HG03066 (cell line): ENCODE measurements around the gene NDFIP2.

ENCODE experiments used
- ATAC-seq: cut with Tn5 transposase; IDR thresholded peaks from one replicate; pipeline ENCODE4 v1.9.1; 2021; ENCODE audit warnings: low read depth; ENCODE audit not compliant: unreplicated experiment

Gene NDFIP2

DNA sequence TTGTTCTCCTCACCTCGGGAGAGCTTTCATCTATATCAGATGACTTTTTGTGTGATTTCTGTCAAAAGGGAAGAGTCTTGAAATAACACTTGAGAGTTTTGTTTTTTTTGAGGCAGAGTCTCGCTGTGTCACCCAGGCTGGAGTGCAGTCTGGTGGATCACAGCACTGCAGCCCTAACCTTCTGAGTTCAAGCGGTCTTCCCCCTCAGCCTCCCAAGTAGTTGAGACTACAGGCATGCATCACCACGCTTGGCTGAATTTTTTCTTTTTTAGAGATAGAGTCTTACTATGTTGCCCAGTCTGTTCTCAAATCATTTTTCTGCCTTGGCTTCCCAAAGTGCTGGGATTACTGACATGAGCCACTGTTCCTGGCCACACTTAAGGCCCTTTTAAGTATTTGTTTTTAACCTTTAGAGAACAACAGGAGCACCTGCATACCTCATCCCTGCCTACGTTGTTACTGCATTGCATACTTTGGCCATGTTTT, 11.4 kb downstream of the NDFIP2 start:
- no peak for ATAC-seq

DNA sequence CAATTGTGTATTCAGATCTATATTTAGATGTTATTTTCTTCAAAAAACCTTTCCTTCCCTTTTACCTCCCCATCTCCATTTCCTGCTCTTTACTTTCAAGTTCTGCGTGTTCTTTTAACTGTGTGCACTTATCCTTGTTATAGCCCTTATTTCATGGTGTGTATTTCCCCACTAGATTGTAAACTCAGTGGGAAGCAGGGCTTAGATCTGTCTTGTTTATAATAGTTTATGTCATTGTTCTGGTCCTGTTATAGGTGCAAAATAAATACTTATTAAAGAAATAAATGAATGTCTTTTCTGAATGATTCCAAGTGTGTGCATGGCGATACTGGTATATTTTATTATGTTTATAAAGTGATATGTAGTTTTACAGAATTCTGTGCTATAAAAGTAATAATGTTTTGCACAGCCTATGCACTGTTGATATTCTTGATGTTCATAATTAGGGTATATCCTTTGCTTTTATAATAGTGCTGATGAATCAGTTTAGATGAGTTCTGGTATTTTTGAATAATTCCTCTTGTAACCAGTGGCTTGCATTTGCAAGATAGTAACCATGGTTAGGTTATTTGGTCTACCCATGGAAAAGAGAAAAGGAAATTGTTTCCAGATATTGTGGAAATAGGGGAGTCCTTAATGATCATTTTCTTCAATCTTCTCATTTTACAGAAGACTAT, 12.1 kb downstream of the NDFIP2 start:
- no peak for ATAC-seq

DNA sequence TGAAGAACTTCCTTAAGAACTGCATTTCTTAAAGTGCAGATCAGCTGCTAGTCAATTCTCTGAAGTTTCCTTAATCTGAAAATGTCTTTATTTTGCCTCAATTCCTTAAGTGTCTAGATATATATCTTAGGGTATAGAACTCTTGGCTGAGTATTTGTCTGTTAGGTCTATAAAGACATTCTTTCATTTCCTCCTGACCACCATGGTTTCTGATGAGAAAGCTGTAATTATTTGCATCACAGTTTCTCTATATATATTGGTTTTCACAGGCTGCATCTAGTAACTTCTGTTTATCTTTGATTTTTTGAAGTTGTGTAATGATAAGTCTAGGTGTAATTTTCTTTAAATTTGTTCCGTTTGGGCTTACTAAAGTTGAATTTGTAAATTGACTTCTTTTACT, 15.2 kb downstream of the NDFIP2 start:
- ATAC-seq, result peak; percentile 76

DNA sequence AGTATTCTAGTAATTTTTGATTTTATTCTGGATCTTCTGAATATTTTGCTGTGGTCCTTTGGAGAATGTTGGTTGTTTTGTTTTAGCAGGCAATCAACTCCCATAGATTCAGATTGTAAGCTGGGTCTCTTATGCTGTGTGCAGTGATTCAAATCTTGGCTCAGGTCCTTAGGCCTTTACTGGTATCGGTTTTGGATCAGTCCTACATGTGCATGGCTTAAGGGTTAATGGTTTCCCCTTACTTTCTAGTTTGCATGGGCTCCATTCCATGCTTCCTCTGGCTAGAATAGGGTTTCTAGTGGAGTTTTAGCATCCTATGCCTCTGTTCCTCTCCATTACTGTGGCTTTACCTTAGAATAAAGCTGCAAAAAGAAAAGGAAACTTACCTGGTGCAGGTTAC, 16.1 kb downstream of the NDFIP2 start:
- no peak for ATAC-seq

DNA sequence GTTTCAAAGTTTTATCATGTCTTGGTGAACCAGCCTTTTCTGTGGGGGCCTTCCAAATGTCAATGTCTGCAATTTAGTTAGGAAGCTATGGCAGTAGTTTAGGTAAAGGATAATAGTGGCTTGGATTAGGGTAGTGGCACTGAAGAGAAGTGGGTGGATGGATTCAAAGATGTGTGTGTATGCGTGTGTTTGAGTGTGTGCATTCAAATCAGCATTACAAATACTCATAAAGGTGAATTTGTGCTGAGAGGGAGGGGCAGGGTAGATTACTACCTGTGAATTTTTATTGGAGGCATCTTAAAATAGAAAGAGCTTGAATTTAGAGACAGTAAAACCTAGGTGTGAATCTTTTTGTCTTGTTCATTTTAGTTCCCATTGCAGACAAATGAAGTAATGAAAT, 16.9 kb downstream of the NDFIP2 start:
- ATAC-seq, result no peak

DNA sequence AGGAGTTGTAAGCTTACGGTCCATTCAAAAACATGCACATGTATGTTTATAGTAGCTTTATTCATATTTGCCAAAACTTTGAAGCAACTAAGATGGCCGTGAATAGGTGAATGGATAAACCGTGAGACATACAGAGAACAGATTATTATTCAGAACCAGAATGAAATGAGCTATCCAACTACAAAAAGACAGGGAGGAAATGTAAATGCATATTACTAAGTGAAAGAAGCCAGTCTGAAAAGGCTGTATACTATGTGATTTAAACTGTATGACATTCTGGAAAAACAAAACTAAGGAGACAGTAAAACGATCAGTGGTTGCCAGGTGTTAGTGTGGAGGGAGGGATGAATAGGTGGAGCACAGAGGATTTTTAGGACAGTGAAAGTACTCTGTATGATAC, 19.9 kb downstream of the NDFIP2 start:
- ATAC-seq, result no peak

DNA sequence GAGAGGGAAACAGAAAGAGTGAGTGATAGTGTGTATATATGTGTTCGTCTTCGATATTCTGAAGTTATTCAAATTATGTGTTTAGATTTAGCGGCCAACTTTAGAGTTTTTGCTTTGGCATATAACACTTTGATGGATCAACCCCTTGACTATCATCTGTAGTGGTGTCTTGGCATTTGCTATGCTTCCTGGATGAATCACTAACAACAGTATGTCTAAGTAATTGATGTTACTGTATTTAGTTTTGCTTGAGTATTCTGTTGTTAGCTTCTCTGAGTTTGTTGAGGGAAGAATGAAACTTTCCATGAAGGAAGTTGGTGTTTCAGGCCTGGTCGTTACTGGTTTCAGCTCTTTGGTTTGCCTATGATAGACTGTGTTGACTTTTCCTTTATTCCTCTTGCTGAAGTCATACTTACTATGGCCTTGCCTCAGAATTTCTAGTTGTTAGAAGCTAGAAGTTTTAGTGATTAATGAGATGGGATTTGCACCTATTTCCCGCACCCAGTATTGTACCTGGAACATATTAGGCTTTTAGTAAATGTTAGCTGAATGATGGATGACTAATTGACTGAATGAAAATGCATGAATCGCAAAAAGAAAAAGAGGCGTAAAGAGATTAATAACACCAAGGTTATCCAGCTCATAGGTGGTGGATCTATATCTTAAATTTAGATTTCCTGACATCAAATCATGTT, 20.7 kb downstream of the NDFIP2 start:
- no peak for ATAC-seq

DNA sequence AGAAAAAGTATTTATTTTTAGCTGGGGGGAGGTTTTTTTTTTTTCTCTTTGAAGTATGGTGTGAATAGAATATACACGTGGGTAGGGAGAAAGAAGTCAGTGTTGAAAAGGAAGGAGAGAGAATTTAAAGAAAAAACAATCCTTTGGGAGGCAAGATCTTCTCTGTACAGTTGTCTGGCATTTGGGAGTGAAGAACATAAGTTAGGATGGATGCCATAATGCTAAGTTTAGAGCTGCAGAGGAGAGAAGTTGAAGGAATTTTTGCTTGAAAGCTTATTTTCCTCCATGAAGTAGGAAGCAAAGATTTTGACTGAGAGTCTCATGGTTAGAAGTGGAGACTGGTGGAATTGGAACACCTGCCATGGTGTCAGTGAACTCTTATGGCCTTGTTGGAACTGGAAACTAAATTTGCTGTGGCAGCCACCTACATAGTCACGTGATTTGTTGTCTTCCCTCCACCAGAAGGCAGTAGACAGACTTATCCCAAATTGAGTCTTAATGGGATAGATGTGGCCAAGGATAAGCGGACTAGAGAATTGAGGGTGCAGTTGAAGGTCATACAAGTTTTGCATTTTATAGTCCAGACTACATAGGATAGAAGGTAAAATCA, 22.0 kb downstream of the NDFIP2 start:
- ATAC-seq, result no peak

DNA sequence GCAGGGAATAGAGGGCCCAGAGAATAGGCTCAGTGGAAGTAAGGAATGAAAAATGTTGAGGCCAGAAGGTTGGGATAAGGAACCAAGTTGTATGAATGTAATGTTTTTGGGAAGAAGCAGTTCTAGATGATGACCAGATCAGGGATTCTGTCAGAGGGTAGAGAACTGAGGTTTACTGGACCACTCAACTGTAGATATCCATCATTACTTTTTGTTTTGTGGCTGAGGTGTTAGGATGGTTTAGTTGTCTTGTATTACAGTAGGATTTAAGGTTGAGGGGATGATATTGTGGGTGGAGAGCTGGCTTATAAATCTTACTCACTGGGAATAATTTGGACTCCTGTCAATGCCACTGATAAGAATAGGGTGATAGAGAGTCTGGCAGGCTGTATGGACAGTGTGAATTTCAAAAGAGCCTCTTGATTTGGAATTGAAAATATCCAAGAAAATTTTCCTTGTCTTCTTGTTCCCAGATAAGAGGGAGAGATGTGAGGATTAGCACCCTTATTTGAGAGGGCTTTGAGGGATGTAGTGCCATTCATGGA, 22.6 kb downstream of the NDFIP2 start:
- no peak for ATAC-seq

DNA sequence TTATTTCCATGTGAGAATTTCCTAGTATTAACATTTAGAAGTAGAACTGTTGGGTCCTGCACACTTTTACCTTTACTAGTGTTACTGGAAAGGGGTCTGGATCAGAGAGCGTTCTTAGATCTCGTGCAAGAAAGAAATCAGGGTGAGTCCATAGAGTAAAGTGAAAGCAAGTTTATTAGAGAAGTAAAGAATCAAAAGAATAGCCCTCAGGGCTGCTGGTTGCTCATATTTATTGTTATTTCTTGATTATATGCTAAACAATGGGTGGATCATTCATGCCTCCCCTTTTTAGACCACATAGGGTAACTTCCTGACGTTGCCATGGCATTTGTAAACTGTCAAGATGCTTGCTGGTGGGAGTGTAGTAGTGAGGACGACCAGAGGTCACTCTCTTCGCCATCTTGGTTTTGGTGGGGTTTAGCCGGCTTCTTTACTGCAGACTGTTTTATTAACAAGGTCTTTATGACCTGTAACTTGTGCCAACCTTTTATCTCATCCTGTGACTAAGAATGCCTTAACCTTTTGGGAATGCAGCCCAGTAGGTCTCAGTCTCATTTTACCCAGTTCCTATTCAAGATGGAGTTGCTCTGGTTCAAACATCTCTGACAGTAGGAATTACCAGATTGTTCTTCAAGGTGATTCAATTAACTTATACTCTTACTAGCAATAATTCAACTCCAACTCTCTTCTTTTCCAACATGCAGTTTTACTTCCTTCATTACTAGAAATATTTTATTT, 27.4 kb downstream of the NDFIP2 start:
- no peak for ATAC-seq

DNA sequence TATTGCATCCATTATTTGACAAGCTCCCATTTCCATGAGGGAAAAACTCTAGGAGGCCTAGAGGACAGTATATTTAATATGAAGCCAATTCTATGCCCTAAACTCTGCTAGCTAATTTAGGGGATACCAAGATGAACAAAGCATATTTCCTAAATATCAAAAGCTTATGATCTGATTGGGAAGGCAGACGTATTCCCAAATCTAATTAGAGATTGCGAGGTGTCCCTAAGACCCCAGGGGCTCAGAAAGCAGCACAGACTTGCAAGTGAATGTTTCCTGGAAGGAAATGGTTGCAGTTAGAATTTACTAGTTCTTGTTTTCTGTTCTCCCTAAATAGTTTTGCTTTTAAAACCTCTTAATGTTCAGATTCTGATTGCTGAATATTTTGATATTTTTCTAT, 30.7 kb downstream of the NDFIP2 start:
- ATAC-seq, result no peak

DNA sequence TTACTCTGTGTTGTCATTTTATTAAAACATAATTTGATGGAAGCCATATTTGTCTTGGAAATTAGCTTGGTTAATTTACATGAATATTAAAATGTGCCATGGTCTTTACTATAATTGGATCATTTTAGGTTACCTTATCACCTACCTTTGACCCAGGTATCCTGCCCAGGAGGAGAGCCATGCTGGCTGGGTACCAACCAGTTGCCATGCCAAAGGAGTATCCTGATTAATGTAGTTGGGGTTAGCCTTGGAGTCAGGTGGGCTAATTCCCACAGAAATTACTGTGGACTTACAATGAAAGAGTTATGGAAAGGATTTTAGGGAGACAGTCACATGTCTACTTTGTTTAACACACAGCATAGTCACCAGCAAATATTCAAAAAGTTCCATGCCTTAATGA, 32.0 kb downstream of the NDFIP2 start:
- ATAC-seq, result no peak

DNA sequence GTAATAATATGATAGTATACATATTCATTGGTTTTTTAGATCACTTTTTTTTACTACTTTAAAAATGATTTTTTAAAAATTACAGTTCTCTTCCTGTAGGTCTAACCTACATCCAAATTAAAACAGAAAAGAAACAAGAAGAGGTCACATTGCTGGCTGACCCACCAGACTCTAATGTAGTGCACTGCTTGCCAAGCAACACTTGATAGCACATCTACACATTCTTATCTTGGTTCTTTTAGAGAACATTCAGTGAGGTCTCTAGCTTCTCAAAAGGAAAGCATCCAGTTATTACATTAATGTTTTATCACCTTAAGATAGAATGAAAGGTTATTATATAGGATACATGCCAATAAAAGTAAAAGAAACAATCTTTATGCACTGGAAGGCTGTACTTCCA, 35.6 kb downstream of the NDFIP2 start:
- ATAC-seq, result no peak

DNA sequence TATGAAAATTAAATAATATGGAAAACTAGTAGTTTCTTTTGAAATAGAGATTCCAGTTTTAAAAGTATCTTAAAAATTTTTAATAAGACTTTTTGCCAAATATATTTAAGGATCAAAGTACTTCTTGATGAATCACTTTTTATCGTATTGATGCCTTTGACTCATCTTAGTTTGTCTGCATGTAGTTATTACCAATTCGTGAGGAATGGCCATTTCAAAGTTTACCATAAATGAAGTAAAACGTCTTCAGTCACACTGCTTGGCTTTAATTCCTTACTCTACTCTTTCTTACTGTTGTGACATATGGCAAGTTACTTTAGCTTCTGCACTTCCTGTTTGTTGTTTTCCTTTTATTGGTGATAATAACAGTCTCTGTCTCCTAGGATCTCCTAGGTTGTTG, 38.3 kb downstream of the NDFIP2 start:
- ATAC-seq, result no peak

DNA sequence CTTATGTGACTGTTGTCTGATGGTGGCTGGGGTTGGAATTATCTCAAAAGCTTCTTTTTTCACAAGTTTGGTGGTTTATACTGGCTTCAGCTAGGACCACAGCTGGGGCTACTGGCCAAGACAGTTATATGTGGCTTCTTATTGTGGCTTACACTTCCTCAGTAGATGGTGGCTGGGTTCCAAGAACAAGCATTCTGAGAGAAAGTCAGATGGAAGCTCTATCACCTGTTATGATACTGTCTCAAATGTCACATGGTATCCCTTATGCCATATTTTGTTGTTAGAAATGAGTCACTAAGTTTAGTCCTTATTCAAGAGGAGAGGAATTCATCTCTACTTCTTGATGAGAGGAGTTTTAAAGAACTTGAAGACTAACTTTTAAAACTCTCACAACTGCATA, 41.6 kb downstream of the NDFIP2 start:
- ATAC-seq, result peak; percentile 97

DNA sequence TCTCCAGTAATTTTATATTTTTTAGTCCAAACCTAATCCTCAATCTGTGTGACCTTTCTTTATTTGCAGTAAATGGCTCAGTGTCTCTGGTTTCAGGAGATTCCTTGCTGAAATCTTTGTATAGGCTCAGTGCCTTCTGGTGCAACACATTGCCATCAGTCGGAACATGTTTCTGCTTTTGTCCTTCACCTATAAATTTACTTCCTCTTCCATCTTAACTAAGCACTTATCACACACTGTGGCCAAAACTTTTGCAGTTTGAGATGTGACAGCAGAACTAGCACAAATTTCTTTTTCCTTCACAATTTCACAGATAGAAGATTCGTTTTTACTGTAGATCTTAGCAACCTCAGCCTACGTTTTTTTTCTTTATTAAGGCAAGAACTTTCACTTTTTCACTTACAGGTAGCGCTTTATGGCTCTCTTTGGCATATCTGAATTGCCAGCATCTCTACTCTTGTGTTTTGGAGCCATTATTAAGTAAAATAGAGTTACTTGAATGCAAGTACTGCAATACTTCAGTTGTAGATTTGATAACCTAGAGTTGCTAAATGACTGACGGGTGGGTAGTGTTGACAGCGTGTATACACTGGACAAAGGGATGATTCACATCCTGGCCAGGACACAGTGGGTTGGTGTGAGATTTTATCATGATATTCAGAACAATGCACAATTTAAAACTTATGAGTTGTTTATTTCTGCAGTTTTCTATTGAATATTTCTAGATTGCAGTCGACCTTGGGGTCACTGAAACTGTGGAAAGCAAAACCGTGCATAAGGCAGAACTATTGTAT, 44.3 kb downstream of the NDFIP2 start:
- ATAC-seq, result no peak

DNA sequence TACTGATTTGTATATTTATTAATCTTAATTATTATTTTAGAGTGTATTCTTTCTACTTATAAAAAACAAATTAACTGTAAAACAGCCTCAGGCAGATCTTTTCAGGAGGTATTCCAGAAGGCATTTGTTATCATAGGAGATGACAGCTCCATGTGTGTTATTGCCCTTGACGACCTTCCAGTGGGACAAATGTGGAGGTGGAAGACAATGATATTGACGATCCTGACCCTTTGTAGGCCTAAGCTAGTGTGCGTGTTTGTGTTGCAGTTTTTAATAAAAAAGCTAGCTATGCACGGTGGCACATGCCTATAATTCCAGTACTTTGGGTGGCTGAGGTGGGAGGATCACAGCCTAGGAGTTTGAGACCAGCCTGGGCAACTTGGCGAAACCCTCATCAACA, 46.7 kb downstream of the NDFIP2 start:
- no peak for ATAC-seq

DNA sequence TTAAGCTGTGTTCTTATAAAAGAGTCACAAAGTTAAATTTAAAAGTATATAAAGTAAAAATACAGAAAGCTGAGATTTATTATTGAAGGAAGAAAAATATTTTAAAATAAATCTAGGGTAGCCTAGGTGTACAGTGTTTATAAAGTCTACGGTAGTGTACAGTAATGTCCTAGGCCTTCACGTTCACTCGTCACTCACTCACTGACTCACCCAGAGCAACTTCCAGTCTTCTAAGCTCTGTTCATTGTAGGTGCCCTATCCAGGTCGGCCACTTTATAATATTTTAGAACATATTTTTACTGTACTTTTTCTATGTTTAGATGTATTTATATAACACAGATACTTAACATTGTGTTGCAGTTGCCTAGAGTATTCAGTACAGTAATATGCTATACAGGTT, 47.4 kb downstream of the NDFIP2 start:
- no peak for ATAC-seq

DNA sequence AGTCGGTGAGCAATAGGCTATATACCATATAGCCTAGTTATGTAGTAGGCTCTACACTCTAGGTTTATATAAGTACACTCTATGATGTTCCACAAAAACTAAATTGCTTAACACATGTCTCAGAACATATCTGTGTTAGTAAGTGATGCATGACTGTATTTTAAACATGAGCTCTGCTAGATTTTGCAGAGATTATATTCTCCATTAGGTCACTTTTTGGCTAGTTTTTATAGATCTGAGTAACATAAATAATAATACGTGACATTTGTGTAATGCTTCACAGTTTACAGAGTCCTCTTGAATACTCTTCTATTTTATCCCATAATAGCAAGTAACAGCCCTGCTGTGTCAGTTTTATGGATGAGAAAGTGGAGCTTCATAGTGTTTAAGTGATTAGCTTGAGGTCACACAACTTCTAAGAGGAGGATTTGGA, 47.8 kb downstream of the NDFIP2 start:
- no peak for ATAC-seq

DNA sequence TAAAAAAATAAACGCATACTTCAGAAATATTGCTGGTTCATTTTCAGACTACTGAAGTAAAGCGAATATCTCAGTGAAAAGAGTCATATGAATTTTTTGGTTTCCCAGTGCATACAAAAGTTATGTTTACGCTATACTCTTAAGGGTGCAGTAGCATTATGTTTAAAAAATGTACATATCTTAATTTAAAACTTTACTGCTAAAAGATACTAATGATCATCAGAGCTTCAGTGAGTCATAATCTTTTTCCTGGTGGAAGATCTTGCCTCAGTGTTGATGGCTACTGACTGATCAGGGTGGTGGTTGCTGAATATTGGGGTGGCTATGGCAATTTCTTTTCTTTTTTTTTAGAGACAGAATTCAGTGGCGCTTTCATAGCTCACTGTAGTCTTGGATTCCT, 48.9 kb downstream of the NDFIP2 start:
- no peak for ATAC-seq
